B cell (primary cell): ENCODE measurements around the gene RPA3. TPM values are rescaled to one million over a fixed set of nuclear protein-coding genes. Genes with fewer than 3 reads are reported as not detected.

Experiments used
- ATAC-seq: fragments of 200-7000 bp; cut with Tn5 transposase; one replicate; pipeline ENCODE4 v1.10.0; 2021; ENCODE audit warnings: low read depth, mild to moderate bottlenecking, moderate number of reproducible peaks, moderate library complexity
- CTCF ChIA-PET: fragments of 350-600 bp; sonication (Branson Sonifier 250); formaldehyde crosslinking; loops from one replicate; lab custom pipeline; 2021; ENCODE audit warnings: antibody characterized with exemption, inconsistent platforms; lab: Charles Lee
- POLR2A ChIA-PET: fragments of 350-600 bp; sonication (Branson Sonifier 250); formaldehyde crosslinking; loops from one replicate; lab custom pipeline; 2021; ENCODE audit warnings: antibody characterized with exemption; lab: Charles Lee
- DNase-seq: peaks from one replicate; pipeline ENCODE4 v3.0.0; 2013
- H2AFZ ChIP-seq: 2 replicates; pipeline ENCODE4 v1.6.1; 2012; ENCODE audit warnings: mild to moderate bottlenecking, low read depth, low read length; ENCODE audit not compliant: insufficient read depth, poor library complexity, severe bottlenecking
- H3K27ac ChIP-seq, 2 donors: 1 replicate in 1 of 2; 2 replicates in 1 of 2; pipeline ENCODE4 v1.5.1; 2012 to 2013; ENCODE audit warnings: low read length in 2 of 2, mild to moderate bottlenecking in 2 of 2, moderate library complexity in 1 of 2
- H3K27me3 ChIP-seq, 4 experiments: fragments of 200-600 bp in 1 of 4; sonication (generic) in 1 of 4; replicated peaks in 1 of 4; 1 replicate in 2 of 4; 2 replicates in 2 of 4; pipeline versions ENCODE4 v1.6.1 to v1.7.0; 2013 to 2016; ENCODE audit warnings: low read length in 3 of 4, mild to moderate bottlenecking in 2 of 4, mixed read lengths in 1 of 4, moderate library complexity in 1 of 4; ENCODE audit not compliant: insufficient read depth in 4 of 4, control insufficient read depth in 3 of 4; ENCODE audit errors: control extremely low read depth in 1 of 4
- H3K36me3 ChIP-seq, 2 experiments: replicated peaks in 1 of 2; 1 replicate in 1 of 2; 2 replicates in 1 of 2; pipeline versions ENCODE4 v1.6.1 to v1.7.1; 2013; ENCODE audit warnings: low read length in 1 of 2; ENCODE audit not compliant: insufficient read depth in 2 of 2, control insufficient read depth in 1 of 2; ENCODE audit errors: control extremely low read depth in 1 of 2, extremely low read depth in 1 of 2
- H3K4me1 ChIP-seq, 2 donors: fragments of 200-600 bp in 1 of 2; sonication (generic) in 1 of 2; 1 replicate in 1 of 2; 2 replicates in 1 of 2; pipeline versions ENCODE4 v1.5.1 to v1.6.1; 2013 to 2017; ENCODE audit warnings: low read length in 2 of 2; ENCODE audit not compliant: control insufficient read depth in 2 of 2, insufficient read depth in 2 of 2
- H3K4me2 ChIP-seq: replicated peaks from 2 replicates; pipeline ENCODE3; 2012; ENCODE audit warnings: mild to moderate bottlenecking, low read depth, low read length; ENCODE audit not compliant: poor library complexity, severe bottlenecking
- H3K4me3 ChIP-seq, 5 experiments: fragments of 200-600 bp in 1 of 5; sonication (generic) in 1 of 5; 1 replicate in 3 of 5; 2 replicates in 2 of 5; pipeline versions ENCODE4 v1.5.1 to v1.7.0; 2011 to 2016; ENCODE audit warnings: low read length in 4 of 5, mild to moderate bottlenecking in 4 of 5, low read depth in 2 of 5, control low read depth in 1 of 5, moderate library complexity in 1 of 5; ENCODE audit not compliant: insufficient read depth in 1 of 5; ENCODE audit errors: control extremely low read depth in 1 of 5, extremely low read depth in 1 of 5
- H3K79me2 ChIP-seq: fragments of 200-600 bp; sonication (generic); one replicate; pipeline ENCODE4 v1.6.0; 2016; ENCODE audit warnings: low read length; ENCODE audit not compliant: control insufficient read depth, insufficient read depth
- H3K9ac ChIP-seq: fragments of 200-600 bp; sonication (generic); 2 replicates; pipeline ENCODE4 v1.6.1; 2017; ENCODE audit warnings: mild to moderate bottlenecking, low read length, moderate library complexity
- H3K9me3 ChIP-seq, 3 donors: one replicate each; pipeline versions ENCODE4 v1.6.1 to v1.7.1; 2013; ENCODE audit warnings: low read length in 2 of 3; ENCODE audit not compliant: control insufficient read depth in 2 of 3, insufficient read depth in 1 of 3; ENCODE audit errors: control extremely low read depth in 1 of 3
- H4K20me1 ChIP-seq: 2 replicates; pipeline ENCODE4 v1.6.0; 2012; ENCODE audit warnings: mild to moderate bottlenecking, low read length; ENCODE audit not compliant: insufficient read depth, control insufficient read depth, poor library complexity, severe bottlenecking
- H3K27ac Mint-ChIP-seq: one replicate; pipeline ENCODE4 v1.8.0; 2021; ENCODE audit warnings: mixed read lengths
- H3K27me3 Mint-ChIP-seq: one replicate; pipeline ENCODE4 v1.8.0; 2021; ENCODE audit warnings: mixed read lengths
- H3K4me1 Mint-ChIP-seq: one replicate; pipeline ENCODE4 v1.8.0; 2021; ENCODE audit warnings: mixed read lengths
- H3K4me3 Mint-ChIP-seq: one replicate; pipeline ENCODE4 v1.8.0; 2021; ENCODE audit warnings: mixed read lengths
- H3K9me3 Mint-ChIP-seq: one replicate; pipeline ENCODE4 v1.8.0; 2022; ENCODE audit warnings: mixed read lengths; ENCODE audit not compliant: insufficient read depth
- EZH2 ChIP-seq: IDR thresholded peaks from 2 replicates; pipeline ENCODE4 v1.6.1; 2012; ENCODE audit warnings: borderline replicate concordance, low read depth, mild to moderate bottlenecking, moderate library complexity, low read length; ENCODE audit not compliant: insufficient read depth, poor library complexity, severe bottlenecking
- WGBS: methylation state at CpG from one replicate; pipeline ENCODE4 v1.1.5; 2013; ENCODE audit warnings: missing lambda C conversion rate; ENCODE audit not compliant: insufficient coverage; 5-methylcytosine and 5-hydroxymethylcytosine counted together
- intact Hi-C: fragments of 100-400 bp; cut with micrococcal nuclease; formaldehyde crosslinking; loops from one replicate; pipeline ENCODE4 v1.10.0; 2022
- polyA minus RNA-seq: library from RNA; depleted of rRNA, polyadenylated mRNA; stranded (reverse); fragments of >200 nt; gene quantifications from 2 replicates; pipeline ENCODE4 v1.2.3, GENCODE V29; 2012
- polyA plus RNA-seq: library from polyadenylated mRNA; depleted of rRNA; stranded (reverse); fragments of >200 nt; gene quantifications from 2 replicates; pipeline ENCODE4 v1.2.3, GENCODE V29; 2012
- total RNA-seq, 2 donors: library from RNA; stranded (reverse); fragments of 120-200 nt in 1 of 2; gene quantifications; 1 replicate in 1 of 2; 2 replicates in 1 of 2; pipeline versions ENCODE4 v1.2.3 to v1.2.4, GENCODE V29; 2013 to 2022
- TF ChIP-seq, protein P1 (sequence below): fragments of 200-600 bp; IDR thresholded peaks from one replicate; pipeline ENCODE4 v1.8.0; 2022; ENCODE audit warnings: antibody characterized with exemption, mild to moderate bottlenecking

RPA3 gene
- total RNA-seq (45.2 and 49.3 TPM in 2 replicates), polyA plus RNA-seq (25.6 and 51.4 TPM in 2 replicates), polyA minus RNA-seq (14.6 and 14.9 TPM in 2 replicates)
- total RNA-seq (2013) = 67.8 TPM

DNA sequence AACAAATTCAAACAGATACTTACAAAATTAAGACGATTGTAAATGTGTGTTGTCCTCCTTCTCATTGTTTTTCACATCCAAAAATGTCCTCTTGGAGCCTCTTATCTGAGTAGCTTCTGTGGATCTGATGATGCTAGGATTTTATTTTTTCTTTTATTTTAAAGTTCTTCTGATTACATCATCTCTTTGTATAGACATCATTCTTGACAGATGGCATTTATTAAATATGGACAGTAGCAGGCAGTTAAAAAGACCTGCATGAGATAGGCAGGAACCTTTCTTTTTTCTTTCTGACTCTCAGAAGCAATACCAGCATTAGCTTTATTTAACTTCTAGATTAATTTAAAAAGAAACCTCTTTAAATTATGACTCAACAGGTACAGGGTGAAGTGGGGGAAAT, at the start of gene RPA3:
Gene RPA3, minus strand, starts transcription at position 116 of the 400 bp plus-strand sequence. CDS start 78,189 bp downstream, outside the sequence.
- no peak within 1 kb of the TSS for H3K9ac ChIP-seq
- Mint-ChIP-seq H3K27me3 (no peaks in the 10 kb centered on the region), H3K9me3 (no peaks in the 10 kb centered on the region), H3K4me1 (peaks cover 11% of the 10 kb centered on the region), H3K4me3 (no peak within 1 kb of the TSS), H3K27ac (no peak within 1 kb of the TSS)
- ChIA-PET POLR2A (no interaction called here), CTCF (interaction anchor here (3.2 kb wide), 1 partner anchor 37 kb away, joined by 13 read pairs; no protein-coding TSS in a partner anchor)
- intact Hi-C loops = no loop called here
- TF ChIP-seq, protein P1, sequence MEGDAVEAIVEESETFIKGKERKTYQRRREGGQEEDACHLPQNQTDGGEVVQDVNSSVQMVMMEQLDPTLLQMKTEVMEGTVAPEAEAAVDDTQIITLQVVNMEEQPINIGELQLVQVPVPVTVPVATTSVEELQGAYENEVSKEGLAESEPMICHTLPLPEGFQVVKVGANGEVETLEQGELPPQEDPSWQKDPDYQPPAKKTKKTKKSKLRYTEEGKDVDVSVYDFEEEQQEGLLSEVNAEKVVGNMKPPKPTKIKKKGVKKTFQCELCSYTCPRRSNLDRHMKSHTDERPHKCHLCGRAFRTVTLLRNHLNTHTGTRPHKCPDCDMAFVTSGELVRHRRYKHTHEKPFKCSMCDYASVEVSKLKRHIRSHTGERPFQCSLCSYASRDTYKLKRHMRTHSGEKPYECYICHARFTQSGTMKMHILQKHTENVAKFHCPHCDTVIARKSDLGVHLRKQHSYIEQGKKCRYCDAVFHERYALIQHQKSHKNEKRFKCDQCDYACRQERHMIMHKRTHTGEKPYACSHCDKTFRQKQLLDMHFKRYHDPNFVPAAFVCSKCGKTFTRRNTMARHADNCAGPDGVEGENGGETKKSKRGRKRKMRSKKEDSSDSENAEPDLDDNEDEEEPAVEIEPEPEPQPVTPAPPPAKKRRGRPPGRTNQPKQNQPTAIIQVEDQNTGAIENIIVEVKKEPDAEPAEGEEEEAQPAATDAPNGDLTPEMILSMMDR = no peak
- TF ChIP-seq EZH2 = no peak
- H2AFZ ChIP-seq = no peak within 1 kb of the TSS
- no peak within 1 kb of the TSS for H3K4me3 ChIP-seq
- H3K27me3 ChIP-seq = no peaks in the 10 kb centered on the region
- H3K9me3 ChIP-seq = peaks cover 0 to 10% (median 0%) of the 10 kb centered on the region in 3 donors
- no peak for ATAC-seq
- DNase-seq = no peak
- no peaks in the 10 kb centered on the region for H4K20me1 ChIP-seq
- H3K27ac ChIP-seq = no peak within 1 kb of the TSS
- H3K79me2 ChIP-seq = no peaks in the 10 kb centered on the region
- no CpG with 5 or more reads among the region's 1 CpG for WGBS
- no peaks in the 10 kb centered on the region for H3K4me1 ChIP-seq
- no peak within 1 kb of the TSS for H3K4me2 ChIP-seq
- no peaks in the 10 kb centered on the region for H3K36me3 ChIP-seq

DNA sequence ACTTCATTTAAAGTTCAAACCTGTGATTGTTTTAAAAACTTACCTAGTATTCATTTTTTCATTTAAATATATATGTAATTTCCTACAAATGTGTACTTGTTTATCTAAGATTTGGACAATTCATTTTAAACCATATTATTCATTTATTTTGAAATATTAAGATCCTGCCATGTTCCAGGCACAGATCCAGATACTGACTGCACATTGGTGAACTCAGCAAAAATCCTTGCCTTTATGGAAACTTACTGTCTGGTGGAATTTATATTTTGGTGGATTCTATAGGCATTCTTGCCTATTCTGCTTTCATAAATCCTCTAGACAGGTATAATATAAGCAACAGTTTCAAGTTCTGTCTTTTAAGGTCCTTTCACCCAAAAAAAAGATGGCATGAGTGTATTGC, 48.3 kb upstream of the RPA3 start:
- H3K4me3 ChIP-seq = no peak overlapping the region
- H3K79me2 ChIP-seq = peaks cover 24% of the 10 kb centered on the region
- intact Hi-C loops = no loop called here
- no peak overlapping the region for H3K27ac ChIP-seq
- DNase-seq = no peak
- no peaks in the 10 kb centered on the region for H4K20me1 ChIP-seq
- no peaks in the 10 kb centered on the region for H3K27me3 Mint-ChIP-seq
- H3K4me2 ChIP-seq = no peak overlapping the region
- peaks cover 28% of the 10 kb centered on the region for H3K4me1 Mint-ChIP-seq
- H3K9ac ChIP-seq = no peak overlapping the region
- no peaks in the 10 kb centered on the region for H3K27me3 ChIP-seq
- ChIA-PET CTCF (interaction anchor here (1.1 to 4.4 kb wide), 2 partner anchors 85 to 269 kb away, joined by 3 to 17 read pairs; no protein-coding TSS in a partner anchor), POLR2A (no interaction called here)
- H3K27ac Mint-ChIP-seq = no peak overlapping the region
- H2AFZ ChIP-seq = no peak overlapping the region
- H3K36me3 ChIP-seq = no peaks in the 10 kb centered on the region
- no peak for TF ChIP-seq EZH2
- TF ChIP-seq, protein P1 = no peak
- H3K9me3 Mint-ChIP-seq = no peaks in the 10 kb centered on the region
- H3K9me3 ChIP-seq = no peaks in the 10 kb centered on the region
- no peak overlapping the region for H3K4me3 Mint-ChIP-seq
- ATAC-seq = no peak
- peaks cover 13 to 18% of the 10 kb centered on the region in 2 donors for H3K4me1 ChIP-seq
